ENCODE data around the gene LRRC4C. TPM values are rescaled to one million over a fixed set of nuclear protein-coding genes. Genes with fewer than 3 reads are reported as not detected.

LRRC4C gene
- total and polyA plus RNA-seq, 2 donors (not counting 3 experiments of a cell fraction or from before 2014, with no cell fraction given): not detected

DNA sequence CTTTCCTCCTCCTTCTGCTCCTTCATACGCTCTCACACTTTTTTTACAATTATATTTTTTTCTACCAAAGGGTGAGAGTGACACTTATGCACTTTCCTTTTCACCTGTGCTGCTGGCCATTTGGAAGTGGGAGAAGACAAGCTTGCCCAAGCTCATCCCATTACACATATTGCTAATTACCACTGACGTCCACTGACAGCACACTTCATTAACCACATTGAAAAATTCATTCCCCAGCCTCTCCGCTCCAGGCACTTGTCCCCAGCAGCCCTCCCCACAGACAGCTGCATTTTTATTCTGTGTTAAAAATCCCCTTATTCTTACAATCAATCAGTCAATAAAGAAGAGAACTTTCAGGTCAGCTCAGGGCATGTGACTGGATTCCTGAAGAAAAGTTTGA, 175.1 kb downstream of the LRRC4C start:
- H3K36me3 ChIP-seq (ENCODE audit: control insufficient read depth in 2 of 2, extremely low read depth in 1 of 2, insufficient read depth in 2 of 2, low read length in 2 of 2): no peaks in the 10 kb centered on the region
- H3K9ac ChIP-seq (replicated peaks; ENCODE audit: extremely low read depth, insufficient read depth, low read length): no peak overlapping the region
- no peak for FAIRE-seq
- no peak overlapping the region for H2AFZ ChIP-seq (ENCODE audit: low read depth, low read length)
- DNase-seq (ENCODE audit: low read depth, low spot score): no peak
- H3K4me2 ChIP-seq (ENCODE audit: insufficient read depth, low read length): no peak overlapping the region
- no peaks in the 10 kb centered on the region for H3K27me3 ChIP-seq (ENCODE audit: control insufficient read depth in 2 of 2, insufficient read depth in 2 of 2, low read length in 2 of 2)
- dilution Hi-C loops (cut with MboI; ENCODE audit: extremely low pct_ligation_motif_present, low sequenced_read_pairs) (no loop called here), intact Hi-C loops (cut with micrococcal nuclease) (no loop called here)
- no TSS peak for BruUV-seq (replicated peaks)
- TF ChIP-seq GATA2 (IDR thresholded peaks at IDR 0.05; ENCODE audit: insufficient read depth, insufficient read length, low read depth, low read length) (no peak), EZH2 (IDR thresholded peaks at IDR 0.05; ENCODE audit: borderline replicate concordance, low read depth, low read length, severe bottlenecking) (no peak), POLR2A (IDR thresholded peaks at IDR 0.05; ENCODE audit: low read depth, low read length) (no peak), JUN (IDR thresholded peaks at IDR 0.05; ENCODE audit: borderline replicate concordance, insufficient read depth, insufficient read length, low read depth) (no peak), MYC (IDR thresholded peaks at IDR 0.05; ENCODE audit: low read depth, low read length) (no peak), POLR2AphosphoS5 (IDR thresholded peaks at IDR 0.05; ENCODE audit: insufficient read depth, low read depth, low read length) (no peak), FOS (IDR thresholded peaks at IDR 0.05; ENCODE audit: borderline replicate concordance, insufficient read depth, low read length) (no peak)
- TF ChIP-seq, protein P1, sequence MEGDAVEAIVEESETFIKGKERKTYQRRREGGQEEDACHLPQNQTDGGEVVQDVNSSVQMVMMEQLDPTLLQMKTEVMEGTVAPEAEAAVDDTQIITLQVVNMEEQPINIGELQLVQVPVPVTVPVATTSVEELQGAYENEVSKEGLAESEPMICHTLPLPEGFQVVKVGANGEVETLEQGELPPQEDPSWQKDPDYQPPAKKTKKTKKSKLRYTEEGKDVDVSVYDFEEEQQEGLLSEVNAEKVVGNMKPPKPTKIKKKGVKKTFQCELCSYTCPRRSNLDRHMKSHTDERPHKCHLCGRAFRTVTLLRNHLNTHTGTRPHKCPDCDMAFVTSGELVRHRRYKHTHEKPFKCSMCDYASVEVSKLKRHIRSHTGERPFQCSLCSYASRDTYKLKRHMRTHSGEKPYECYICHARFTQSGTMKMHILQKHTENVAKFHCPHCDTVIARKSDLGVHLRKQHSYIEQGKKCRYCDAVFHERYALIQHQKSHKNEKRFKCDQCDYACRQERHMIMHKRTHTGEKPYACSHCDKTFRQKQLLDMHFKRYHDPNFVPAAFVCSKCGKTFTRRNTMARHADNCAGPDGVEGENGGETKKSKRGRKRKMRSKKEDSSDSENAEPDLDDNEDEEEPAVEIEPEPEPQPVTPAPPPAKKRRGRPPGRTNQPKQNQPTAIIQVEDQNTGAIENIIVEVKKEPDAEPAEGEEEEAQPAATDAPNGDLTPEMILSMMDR (IDR thresholded peaks at IDR 0.05; ENCODE audit: extremely low read depth in 1 of 2, insufficient read depth in 1 of 2, low read depth in 1 of 2, low read length in 2 of 2): no peak
- H4K20me1 ChIP-seq (replicated peaks; ENCODE audit: control insufficient read depth, extremely low read depth, insufficient read depth, low read length): no peaks in the 10 kb centered on the region
- H3K9me3 ChIP-seq (replicated peaks; ENCODE audit: control insufficient read depth, insufficient read depth, low read length): peaks cover under 1% of the 10 kb centered on the region
- ChIA-PET CTCF (no interaction called here), POLR2A (no interaction called here)
- no peaks in the 10 kb centered on the region for H3K9me1 ChIP-seq (replicated peaks; ENCODE audit: control insufficient read depth, extremely low read depth, insufficient read depth, low read length)
- no peak overlapping the region for H3K27ac ChIP-seq (ENCODE audit: insufficient read depth, low read depth, low read length)
- H3K4me1 ChIP-seq (ENCODE audit: control insufficient read depth, extremely low read depth, insufficient read depth, low read length): no peaks in the 10 kb centered on the region
- H3K79me2 ChIP-seq (ENCODE audit: control insufficient read depth, insufficient read depth, low read length): no peaks in the 10 kb centered on the region
- H3K4me3 ChIP-seq (replicated peaks in 1 of 3; ENCODE audit: insufficient read depth in 1 of 3, low read depth in 1 of 3, low read length in 3 of 3): no peak overlapping the region

Data from endothelial cell of umbilical vein (primary cell).